Measurements from ENCODE around the gene COPRS. TPM values are rescaled to one million over a fixed set of nuclear protein-coding genes. Genes with fewer than 3 reads are reported as not detected.

The COPRS gene
- total RNA-seq, 1 donor from 2014 or later = 52.5 TPM

- peaks cover 37% of the 10 kb centered on the region for H3K36me3 ChIP-seq
- intact Hi-C loops (cut with micrococcal nuclease) = no loop called here
- peak overlapping the region; percentile 79 for H3K27ac ChIP-seq (replicated peaks)
- H3K4me3 ChIP-seq = peak overlapping the region; percentile 82
- DNase-seq = no peak
- H3K27me3 ChIP-seq (ENCODE audit: low read depth) = no peaks in the 10 kb centered on the region
- peaks cover 22% of the 10 kb centered on the region for H3K4me1 ChIP-seq
- no peak for TF ChIP-seq CTCF (IDR thresholded peaks at IDR 0.05; ENCODE audit: borderline replicate concordance)
- H3K9me3 ChIP-seq (replicated peaks) = no peaks in the 10 kb centered on the region
Measured at GRCh38 chr17:31900877-31901276, 41.8 kb upstream of the COPRS start.

DNA sequence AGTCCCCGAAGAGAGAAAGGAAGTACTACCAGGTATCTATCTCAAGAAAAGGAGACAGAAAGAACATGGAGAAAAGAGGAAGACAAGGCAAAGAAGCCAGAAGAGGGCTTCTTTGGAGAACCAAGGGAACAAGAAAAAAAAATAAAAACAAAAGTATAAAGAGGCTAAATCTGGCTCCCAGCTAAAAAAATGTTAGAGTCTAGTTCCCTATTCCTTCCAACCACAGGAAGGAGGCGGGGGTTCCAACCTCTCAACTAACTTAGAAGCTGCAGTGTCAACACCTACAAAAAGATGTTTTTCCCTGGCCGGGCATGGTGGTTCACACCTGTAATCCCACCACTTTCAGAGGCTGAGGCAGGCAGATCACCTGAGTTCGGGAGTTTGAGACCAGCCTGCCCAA is 29.1 kb upstream of the COPRS start:
- Histone ChIP-seq H3K27ac (replicated peaks) (no peak overlapping the region), H3K4me1 (no peaks in the 10 kb centered on the region), H3K4me3 (no peak overlapping the region), H3K9me3 (replicated peaks) (no peaks in the 10 kb centered on the region), H3K36me3 (peaks cover 99% of the 10 kb centered on the region), H3K27me3 (ENCODE audit: low read depth) (no peaks in the 10 kb centered on the region)
- DNase-seq = no peak
- intact Hi-C loops (cut with micrococcal nuclease) = no loop called here
- no peak for TF ChIP-seq CTCF (IDR thresholded peaks at IDR 0.05; ENCODE audit: borderline replicate concordance)

DNA sequence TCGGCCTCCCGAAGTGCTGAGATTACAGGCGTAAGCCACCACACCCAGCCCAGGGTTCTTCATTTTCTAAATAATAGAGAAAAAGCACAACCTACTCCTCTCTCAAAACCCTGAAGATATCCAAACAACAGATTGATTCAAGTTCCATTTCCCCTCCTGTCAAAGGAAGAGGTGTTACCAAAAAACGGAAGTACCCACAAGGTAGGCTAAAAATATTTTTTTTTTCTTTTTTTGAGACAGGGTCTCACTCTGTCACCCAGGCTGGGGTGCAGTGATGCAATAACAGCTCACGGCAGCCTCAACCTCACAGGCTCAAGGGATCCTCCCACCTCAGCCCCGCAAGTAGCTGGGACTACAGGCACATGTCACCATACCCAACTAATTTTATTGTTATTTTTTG is 23.5 kb upstream of the COPRS start:
- no peaks in the 10 kb centered on the region for H3K27me3 ChIP-seq (ENCODE audit: low read depth)
- H3K36me3 ChIP-seq = peaks cover 100% of the 10 kb centered on the region
- H3K4me1 ChIP-seq = no peaks in the 10 kb centered on the region
- intact Hi-C loops (cut with micrococcal nuclease) = no loop called here
- H3K27ac ChIP-seq (replicated peaks) = no peak overlapping the region
- no peaks in the 10 kb centered on the region for H3K9me3 ChIP-seq (replicated peaks)
- no peak for DNase-seq
- H3K4me3 ChIP-seq = no peak overlapping the region
- no peak for TF ChIP-seq CTCF (IDR thresholded peaks at IDR 0.05; ENCODE audit: borderline replicate concordance)

DNA sequence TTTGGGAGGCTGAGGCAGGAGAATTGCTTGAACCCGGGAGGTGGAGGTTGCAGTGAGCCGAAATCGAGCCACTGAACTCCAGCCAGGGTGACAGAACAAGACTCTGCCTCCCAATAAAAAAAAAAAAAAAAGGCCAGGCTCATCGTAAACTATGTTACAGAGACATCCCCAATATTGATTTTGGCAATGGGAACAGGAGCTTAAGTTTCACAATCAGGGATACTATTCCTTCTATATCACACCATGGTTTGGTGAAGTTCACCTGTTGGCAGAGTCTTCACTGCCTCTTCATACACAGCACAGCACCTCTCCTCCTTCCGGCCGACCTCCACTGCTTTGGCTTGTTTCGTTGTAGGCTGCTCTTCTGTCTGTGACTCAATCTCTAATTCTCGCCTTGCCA is 21.3 kb upstream of the COPRS start:
- H3K4me3 ChIP-seq = no peak overlapping the region
- DNase-seq = no peak
- H3K36me3 ChIP-seq = peaks cover 98% of the 10 kb centered on the region
- no peak overlapping the region for H3K27ac ChIP-seq (replicated peaks)
- no peak for TF ChIP-seq CTCF (IDR thresholded peaks at IDR 0.05; ENCODE audit: borderline replicate concordance)
- H3K27me3 ChIP-seq (ENCODE audit: low read depth) = no peaks in the 10 kb centered on the region
- H3K9me3 ChIP-seq (replicated peaks) = no peaks in the 10 kb centered on the region
- intact Hi-C loops (cut with micrococcal nuclease) = no loop called here
- H3K4me1 ChIP-seq = no peaks in the 10 kb centered on the region

- no peaks in the 10 kb centered on the region for H3K9me3 ChIP-seq (replicated peaks)
- no peak for TF ChIP-seq CTCF (IDR thresholded peaks at IDR 0.05; ENCODE audit: borderline replicate concordance)
- no peak overlapping the region for H3K27ac ChIP-seq (replicated peaks)
- H3K4me3 ChIP-seq = no peak overlapping the region
- intact Hi-C loops (cut with micrococcal nuclease) = no loop called here
- no peaks in the 10 kb centered on the region for H3K27me3 ChIP-seq (ENCODE audit: low read depth)
- H3K36me3 ChIP-seq = peaks cover 98% of the 10 kb centered on the region
- no peak for DNase-seq
- no peaks in the 10 kb centered on the region for H3K4me1 ChIP-seq
Measured at GRCh38 chr17:31878703-31879073, 19.6 kb upstream of the COPRS start.
